Dermis microvascular lymphatic vessel endothelial cell (primary cell): ENCODE measurements around the gene ARL14EP. TPM values are rescaled to one million over a fixed set of nuclear protein-coding genes. Genes with fewer than 3 reads are reported as not detected.

Experiments
- DNase-seq, 2 donors: peaks; one replicate each; pipeline versions ENCODE4 v3.0.0 to v3.0.0-alpha.2; 2010; ENCODE audit warnings: low read depth in 2 of 2
- total RNA-seq: library from RNA; depleted of rRNA; stranded (reverse); fragments of >200 nt; gene quantifications from 2 replicates; pipeline ENCODE4 v1.2.1, GENCODE V29; 2014

Gene ARL14EP
- total RNA-seq, 1 donor from 2014 or later = 13.4 TPM

GRCh38 chr11:30380846-30381245, 57.9 kb downstream of the ARL14EP start:
- no peak for DNase-seq

- no peak for DNase-seq
These were observed 59.0 kb downstream of the ARL14EP start for GRCh38 chr11:30381879-30382278.

Other genes with a start within 250 kb of the ARL14EP start
- gene FSHB, start 92.1 kb upstream of the ARL14EP start, total RNA-seq = not detected in 2 replicates